Measurements from ENCODE around the gene C1QTNF3.

The C1QTNF3 gene

DNA sequence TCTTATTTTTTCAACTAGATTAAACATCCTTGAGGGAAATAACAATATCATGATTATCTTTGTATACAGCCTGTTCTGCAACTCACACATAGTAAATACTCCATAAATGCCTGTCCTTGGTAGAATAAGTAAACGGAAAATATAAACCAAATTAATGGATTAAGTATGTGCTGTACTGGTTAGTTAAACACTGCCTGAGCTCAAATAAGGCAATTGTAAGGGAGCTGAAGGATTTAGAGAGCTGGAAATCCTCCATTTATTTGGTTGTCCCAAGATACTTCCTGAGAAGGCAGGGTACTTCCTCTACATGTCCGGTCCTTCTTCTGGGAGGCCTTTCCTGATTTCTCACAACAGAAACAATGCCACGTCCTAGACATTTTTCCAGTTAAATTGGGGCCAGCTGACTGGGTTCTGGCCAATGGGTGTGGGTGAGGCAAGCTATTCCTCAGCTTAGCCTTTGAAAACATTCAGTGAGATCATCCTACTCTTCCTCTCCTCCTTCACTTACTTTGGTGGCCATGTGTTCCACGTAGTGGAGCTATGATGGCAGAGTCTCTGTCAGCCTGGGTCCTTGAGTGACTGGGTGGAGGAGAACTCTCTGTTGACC lies 8.5 kb upstream of the C1QTNF3 start:
- no peaks in the 10 kb centered on the region for H3K9me3 Mint-ChIP-seq
- H3K4me1 Mint-ChIP-seq: peaks cover 40% of the 10 kb centered on the region
- TF ChIP-seq, protein P1, sequence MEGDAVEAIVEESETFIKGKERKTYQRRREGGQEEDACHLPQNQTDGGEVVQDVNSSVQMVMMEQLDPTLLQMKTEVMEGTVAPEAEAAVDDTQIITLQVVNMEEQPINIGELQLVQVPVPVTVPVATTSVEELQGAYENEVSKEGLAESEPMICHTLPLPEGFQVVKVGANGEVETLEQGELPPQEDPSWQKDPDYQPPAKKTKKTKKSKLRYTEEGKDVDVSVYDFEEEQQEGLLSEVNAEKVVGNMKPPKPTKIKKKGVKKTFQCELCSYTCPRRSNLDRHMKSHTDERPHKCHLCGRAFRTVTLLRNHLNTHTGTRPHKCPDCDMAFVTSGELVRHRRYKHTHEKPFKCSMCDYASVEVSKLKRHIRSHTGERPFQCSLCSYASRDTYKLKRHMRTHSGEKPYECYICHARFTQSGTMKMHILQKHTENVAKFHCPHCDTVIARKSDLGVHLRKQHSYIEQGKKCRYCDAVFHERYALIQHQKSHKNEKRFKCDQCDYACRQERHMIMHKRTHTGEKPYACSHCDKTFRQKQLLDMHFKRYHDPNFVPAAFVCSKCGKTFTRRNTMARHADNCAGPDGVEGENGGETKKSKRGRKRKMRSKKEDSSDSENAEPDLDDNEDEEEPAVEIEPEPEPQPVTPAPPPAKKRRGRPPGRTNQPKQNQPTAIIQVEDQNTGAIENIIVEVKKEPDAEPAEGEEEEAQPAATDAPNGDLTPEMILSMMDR (IDR thresholded peaks at IDR 0.05; ENCODE audit: unreplicated experiment in 3 of 3): no peak
- peaks cover 35% of the 10 kb centered on the region for H3K36me3 Mint-ChIP-seq (ENCODE audit: low read depth)
- H3K27ac Mint-ChIP-seq: no peak overlapping the region
- H3K4me3 Mint-ChIP-seq: no peak overlapping the region
- no peaks in the 10 kb centered on the region for H3K27me3 Mint-ChIP-seq (ENCODE audit: low read depth)

DNA sequence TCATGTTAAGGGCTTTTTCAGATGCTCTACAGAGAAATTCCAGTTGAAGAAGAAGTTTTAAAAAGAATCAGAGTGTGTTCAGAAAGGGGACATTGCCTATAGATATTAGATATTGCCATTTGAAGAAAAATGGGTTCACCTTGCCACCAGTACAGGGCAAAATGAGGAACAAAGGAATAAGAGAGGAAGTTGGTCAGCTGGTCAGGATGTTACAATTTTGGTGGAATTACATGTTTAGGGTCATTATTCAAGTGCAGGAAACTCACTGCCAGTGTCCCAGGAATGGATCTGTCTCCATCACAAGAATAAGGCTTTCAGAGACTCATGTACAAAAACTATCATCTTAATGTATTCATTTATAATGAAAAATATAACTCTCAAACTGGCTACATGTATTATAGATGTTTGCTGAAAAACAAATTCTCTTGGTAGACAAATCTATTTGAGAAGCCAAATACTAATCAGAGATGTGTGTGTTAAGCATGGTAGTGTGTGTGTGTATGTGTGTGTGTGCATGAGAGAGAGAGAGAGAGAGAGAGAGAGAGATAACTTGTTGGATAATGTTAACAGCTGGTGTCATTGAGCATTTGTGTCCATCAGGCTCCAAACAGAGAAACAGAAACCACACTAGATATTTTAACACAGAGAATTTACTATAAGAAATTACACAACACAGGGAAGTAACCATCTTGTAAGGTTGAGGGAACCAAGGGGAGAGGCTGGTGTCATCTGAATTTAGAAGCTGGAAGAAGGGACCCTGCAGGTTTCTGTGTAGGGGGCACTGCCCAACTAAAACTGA lies 5.0 kb upstream of the C1QTNF3 start:
- Mint-ChIP-seq H3K27ac (no peak overlapping the region), H3K27me3 (ENCODE audit: low read depth) (no peaks in the 10 kb centered on the region), H3K4me1 (peaks cover 24% of the 10 kb centered on the region), H3K4me3 (no peak overlapping the region), H3K9me3 (no peaks in the 10 kb centered on the region), H3K36me3 (ENCODE audit: low read depth) (peaks cover 38% of the 10 kb centered on the region)
- TF ChIP-seq, protein P1 (IDR thresholded peaks at IDR 0.05; ENCODE audit: unreplicated experiment in 3 of 3): no peak

DNA sequence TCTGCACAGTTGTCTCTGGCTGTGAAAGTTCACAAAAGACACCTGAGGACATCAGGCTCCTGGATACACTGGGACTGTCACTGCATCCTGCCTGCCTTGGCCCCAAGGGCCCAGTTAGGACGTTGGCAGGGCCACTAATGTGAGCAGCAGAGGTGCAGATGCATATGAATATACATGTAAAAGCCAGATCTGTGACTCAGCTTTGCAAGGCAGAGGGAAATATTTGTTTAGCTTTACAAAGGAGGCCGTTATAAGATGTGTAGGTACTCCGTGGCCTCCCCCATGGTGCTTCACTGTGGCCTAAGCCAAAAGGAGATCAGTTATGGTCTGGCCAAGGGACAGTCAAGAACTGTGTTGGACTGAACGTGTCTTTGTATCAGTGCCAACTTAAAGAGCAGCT lies 4.1 kb upstream of the C1QTNF3 start:
- Mint-ChIP-seq H3K4me1 (peaks cover 26% of the 10 kb centered on the region), H3K27me3 (ENCODE audit: low read depth) (no peaks in the 10 kb centered on the region), H3K27ac (no peak overlapping the region), H3K9me3 (no peaks in the 10 kb centered on the region), H3K36me3 (ENCODE audit: low read depth) (peaks cover 34% of the 10 kb centered on the region), H3K4me3 (no peak overlapping the region)
- TF ChIP-seq, protein P1 (IDR thresholded peaks at IDR 0.05; ENCODE audit: unreplicated experiment in 3 of 3): no peak

DNA sequence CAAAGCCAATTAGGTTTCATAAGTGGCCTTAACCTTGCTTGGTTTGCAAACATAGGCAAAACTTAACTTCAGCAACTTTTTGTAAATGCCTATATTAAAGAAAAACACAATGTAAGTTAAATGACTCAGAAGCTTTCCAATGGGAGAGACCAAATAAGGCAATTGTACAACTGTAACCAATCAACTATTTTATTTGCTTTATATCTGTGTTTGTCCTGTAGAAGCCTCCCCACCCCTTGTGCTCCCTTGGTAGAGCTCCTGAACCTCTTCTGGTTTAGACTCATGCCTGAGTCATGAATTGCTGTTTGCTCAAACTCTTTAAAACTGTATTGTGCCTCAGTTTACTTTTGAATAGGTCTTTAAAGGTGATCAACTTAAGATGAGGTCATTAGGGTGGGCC lies 3.0 kb upstream of the C1QTNF3 start:
- Mint-ChIP-seq H3K36me3 (ENCODE audit: low read depth) (peaks cover 24% of the 10 kb centered on the region), H3K9me3 (no peaks in the 10 kb centered on the region), H3K4me1 (peaks cover 38% of the 10 kb centered on the region), H3K27ac (no peak overlapping the region), H3K27me3 (ENCODE audit: low read depth) (no peaks in the 10 kb centered on the region), H3K4me3 (no peak overlapping the region)
- TF ChIP-seq, protein P1 (IDR thresholded peaks at IDR 0.05; ENCODE audit: unreplicated experiment in 3 of 3): no peak

DNA sequence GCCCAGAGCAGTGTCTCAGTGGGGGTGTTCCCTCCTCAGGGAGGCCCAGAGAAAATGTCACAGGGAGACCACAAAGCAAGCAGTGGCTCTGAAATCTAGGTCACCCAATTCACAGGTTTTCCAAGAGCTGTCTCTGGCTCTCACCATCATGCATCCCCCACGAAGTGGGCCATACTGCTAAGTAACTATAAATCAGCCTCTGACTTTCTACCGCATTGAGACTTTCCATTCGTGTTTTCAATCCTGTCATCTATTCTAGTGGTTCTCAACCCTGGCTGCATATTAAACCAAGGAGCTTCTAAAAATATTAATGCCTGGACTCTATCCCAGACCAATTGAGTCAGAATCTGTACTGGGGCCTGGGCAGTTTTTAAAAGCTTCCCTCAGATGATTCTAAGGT lies 2.0 kb upstream of the C1QTNF3 start:
- no peaks in the 10 kb centered on the region for H3K9me3 Mint-ChIP-seq
- peaks cover 14% of the 10 kb centered on the region for H3K36me3 Mint-ChIP-seq (ENCODE audit: low read depth)
- H3K27ac Mint-ChIP-seq: no peak overlapping the region
- no peaks in the 10 kb centered on the region for H3K27me3 Mint-ChIP-seq (ENCODE audit: low read depth)
- H3K4me3 Mint-ChIP-seq: no peak overlapping the region
- TF ChIP-seq, protein P1 (IDR thresholded peaks at IDR 0.05; ENCODE audit: unreplicated experiment in 3 of 3): no peak
- peaks cover 47% of the 10 kb centered on the region for H3K4me1 Mint-ChIP-seq
